CD4-positive, alpha-beta T cell treated with Interleukin-17A for 1 hour (primary cell): ENCODE measurements around the gene GH1.
"Not testable (repeated sequence)": the region's sequence is repeated elsewhere in the genome, so short reads cannot be mapped to it uniquely, and the experiment has no call there.

Experiments
- DNase-seq: peaks from one replicate; pipeline ENCODE4 v3.0.0-alpha.2; 2020

Gene GH1

GRCh38 chr17:63918789-63919305 lies at the start of gene GH1:
TSS of gene GH1 (minus strand) at chr17:63918839. CDS start at chr17:63918776, 63 bp downstream.
- not testable (repeated sequence) for DNase-seq

GRCh38 chr17:63967953-63968352 lies 49.3 kb upstream of the GH1 start:
- DNase-seq, result no peak

- DNase-seq, result peak; percentile 42
Observed at GRCh38 chr17:63966646-63967264, 48.1 kb upstream of the GH1 start.

DNA sequence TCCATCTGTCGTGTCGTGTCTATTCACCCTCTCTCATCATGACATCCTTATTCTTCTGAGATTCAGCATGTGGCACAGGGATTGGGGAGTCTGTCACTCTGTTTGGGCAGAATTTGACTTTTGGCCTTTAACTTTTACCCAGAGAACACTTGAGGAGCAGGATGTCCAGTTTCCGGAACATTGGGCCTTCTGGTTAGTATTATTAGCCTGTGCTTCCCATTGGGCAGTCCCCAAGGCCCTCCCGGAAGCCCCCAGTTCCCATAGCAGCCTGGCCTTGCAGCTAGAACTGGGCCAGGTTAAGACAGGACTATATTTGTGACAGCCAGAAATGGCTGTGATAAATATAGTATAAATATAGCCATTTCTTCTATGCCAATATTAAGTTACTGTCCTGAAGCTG lies 44.5 kb upstream of the GH1 start:
- DNase-seq, result no peak

GRCh38 chr17:63962298-63962744 lies 43.7 kb upstream of the GH1 start:
- DNase-seq, result no peak

DNA sequence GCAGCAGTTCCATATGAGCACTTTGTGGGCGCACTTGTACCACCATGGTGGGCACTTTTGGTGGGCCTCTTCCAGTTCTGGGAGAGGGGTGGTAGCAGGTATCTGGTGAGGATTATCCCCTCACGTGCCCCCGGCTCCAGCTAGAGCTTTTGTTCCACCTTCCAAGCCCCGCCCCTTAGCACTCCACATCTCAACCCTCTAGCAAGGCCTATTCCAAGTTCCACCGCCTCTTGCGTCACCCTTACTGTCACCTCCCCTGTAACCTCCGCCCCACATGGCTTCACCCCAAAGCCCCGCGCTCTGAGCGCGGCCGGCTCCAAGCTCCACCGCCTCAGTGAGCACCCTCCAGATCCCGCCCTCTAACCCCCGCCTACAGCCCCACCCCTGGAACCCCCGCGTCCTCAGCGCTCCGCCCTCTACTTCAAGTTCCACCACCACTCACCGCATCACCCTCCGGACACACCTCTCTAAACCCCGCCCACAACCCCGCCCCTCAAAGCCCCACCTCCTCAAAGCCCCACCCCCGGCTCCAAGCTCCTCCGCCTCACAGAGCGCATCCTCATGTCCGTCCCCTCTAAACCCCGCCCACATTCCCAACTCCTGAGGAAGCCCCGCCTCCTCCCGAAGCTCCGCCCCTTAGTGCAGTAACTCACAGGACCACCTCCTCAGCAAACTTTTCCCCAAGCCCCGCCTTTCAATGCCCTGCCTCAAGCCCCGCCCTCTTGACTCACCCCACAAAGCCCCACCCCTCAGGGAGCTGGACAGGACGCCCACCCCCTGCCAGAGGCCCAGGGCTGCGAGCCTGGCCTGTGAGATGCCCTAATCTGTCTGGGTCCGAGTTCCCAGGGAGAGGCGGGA lies 42.9 kb upstream of the GH1 start:
- DNase-seq, result peak; percentile 57

- DNase-seq, result no peak
Observed at GRCh38 chr17:63960430-63960829, 41.8 kb upstream of the GH1 start.

- DNase-seq, result no peak
Observed at GRCh38 chr17:63960006-63960405, 41.4 kb upstream of the GH1 start.

DNA sequence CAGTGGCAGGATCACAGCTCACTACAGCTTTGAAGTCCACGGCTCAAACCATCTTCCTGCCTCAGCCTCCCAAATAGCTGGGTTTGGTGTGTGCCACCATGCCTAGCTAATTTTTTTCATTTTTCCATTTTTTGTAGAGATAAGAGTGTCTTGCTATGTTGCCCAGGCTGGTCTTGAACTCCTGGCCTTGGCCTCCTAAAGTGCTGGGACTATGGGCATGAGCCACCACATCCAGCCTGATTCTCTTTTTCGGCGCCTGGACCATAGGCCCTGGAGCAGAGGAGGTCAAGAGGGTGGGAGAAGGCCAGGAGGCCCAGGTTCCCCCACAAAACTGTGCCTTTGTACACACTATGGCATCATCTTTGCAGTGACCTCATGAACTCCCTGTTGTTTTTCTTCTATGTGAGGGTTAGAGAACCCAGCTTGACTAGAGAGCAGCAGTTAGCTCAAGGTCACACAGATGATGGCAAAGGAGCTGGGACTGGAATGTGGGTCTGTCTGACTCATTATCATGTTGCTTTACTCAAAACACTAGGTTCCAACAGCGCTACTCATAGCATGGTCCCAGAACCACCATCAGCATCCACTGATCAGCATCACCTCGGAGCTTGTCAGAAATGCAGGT lies 37.8 kb upstream of the GH1 start:
- DNase-seq, result no peak

- no peak for DNase-seq
Observed at GRCh38 chr17:63955791-63956190, 37.2 kb upstream of the GH1 start.

GRCh38 chr17:63955232-63955631 lies 36.6 kb upstream of the GH1 start:
- no peak for DNase-seq

DNA sequence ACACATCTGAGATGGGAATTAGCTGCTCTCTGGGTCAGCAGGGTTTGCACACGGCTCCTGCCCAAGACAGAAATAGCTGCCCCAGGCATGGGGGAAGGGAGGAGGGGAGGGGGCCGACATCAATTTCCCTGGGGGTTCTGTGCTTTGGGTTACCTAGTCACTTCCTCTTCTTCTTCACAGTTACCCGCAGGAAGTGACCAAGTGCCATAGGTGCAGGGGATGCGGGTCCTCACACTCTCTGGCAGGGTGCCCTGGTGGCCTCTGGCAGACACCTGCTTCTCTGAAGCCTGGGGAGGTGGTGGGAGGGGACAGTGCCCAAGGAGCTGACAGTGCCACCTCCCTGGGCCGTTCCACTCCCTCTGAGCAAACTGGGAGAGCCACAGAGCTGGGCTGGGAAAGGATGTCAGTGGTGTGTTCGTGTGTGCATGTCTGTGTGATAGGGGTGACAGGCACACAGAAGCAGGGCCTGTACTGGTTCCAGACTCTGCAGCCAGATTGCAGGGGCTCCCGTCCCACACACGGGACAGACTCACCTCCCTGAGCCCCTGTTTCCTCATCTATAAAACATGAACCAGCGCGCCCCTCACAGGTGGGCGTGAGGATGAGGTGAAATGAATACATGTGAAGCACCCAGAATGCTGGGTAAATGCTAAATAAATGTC lies 35.9 kb upstream of the GH1 start:
- peak; percentile 49 for DNase-seq

DNA sequence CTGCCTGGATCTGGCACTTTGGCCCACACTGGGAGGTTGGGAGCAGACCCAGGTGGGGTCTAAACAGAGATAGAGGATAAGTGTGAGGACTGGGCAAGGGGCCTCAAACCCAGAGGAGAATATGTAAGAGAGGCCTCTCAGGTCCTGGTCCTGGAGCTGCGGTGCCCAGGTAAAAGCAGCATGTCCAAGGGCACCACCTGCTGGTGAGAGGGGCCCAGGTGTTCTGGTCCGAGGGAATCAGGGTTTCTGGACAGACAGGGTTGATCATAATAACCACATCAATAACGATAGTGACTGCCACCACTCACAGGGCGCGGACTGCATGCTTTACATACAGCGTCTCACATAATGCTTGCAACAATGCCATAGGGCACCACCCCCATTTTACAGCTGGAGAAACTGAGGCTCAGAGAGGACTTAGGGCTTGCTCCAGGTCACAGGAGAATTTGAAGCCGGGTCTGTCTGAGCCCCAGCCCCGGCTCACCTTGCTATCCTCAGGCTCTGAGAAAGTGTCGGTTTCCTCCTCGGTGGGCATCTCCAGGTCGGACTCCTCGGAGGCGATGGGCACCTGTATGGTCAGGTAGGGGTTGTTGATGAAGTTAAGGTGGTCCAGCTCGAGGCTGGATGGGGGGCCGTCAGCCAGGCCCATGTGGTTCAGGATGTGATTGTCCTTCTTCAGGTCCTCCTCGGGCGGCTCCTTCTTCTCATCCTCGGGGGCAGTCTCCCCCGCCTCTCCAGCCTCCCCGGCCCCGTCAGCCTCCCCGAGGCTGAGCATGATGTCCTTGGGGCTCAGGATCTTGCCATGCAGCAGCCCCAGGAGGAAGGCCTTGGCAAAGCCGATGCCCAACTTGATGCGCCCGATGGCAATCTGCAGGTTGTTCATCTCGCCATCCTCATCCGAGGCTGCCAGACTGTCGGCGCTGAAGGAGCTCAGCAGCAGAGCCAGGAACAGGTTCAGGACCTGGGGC lies 32.6 kb upstream of the GH1 start:
- peak; percentile 48 for DNase-seq

- DNase-seq, result no peak
Observed at GRCh38 chr17:63949576-63950250, 31.1 kb upstream of the GH1 start.

DNA sequence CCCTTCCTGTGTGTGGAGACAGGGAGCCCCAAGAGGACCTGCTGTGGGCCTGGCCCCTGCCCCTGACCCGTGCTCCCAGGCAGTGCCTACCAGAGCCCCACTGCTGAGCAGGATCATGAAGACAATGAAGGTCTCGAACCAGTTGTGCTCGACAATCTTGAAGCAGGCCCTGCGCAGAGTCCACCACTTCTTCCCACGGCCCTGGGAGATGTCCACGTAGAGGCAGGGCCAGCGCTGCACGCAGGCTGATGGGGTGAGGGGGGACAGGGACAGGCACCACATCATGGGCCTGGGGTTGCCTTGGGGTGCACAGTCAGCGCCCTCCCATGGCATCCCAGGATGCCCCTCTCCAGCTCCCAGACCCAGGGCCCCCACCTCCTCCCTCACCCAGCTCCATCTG lies 29.9 kb upstream of the GH1 start:
- no peak for DNase-seq

DNA sequence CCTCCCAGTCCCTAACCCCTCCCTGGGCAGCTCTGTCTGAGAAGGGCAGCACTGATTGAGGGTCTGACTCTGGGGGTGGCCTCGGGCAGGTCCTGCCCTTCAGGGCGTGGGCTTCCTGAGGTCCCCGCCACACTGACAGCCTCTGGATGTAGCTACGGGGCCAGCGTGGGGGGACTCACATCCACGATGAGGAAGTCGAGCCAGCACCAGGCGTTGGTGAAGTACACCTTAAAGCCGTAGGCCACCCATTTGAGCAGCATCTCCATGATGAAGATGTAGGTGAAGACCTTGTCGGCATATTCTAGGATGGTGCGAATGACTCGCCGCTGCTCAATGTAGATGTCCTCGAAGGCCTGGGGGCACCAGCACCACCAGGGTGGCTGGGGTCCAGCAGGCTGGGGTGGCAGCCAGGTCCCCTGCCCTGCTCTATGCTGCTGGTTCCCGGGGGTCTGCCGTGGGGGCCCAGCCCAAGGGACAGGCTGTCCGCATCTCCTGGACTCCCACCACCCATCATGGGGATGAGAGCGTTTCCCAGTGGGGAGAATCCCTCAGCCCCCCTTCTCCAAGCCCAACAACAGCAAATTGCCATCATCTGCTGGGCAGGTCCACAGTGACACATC lies 29.2 kb upstream of the GH1 start:
- DNase-seq, result no peak

GRCh38 chr17:63946440-63947363 lies 28.1 kb upstream of the GH1 start:
- DNase-seq, result peak; percentile 67

DNA sequence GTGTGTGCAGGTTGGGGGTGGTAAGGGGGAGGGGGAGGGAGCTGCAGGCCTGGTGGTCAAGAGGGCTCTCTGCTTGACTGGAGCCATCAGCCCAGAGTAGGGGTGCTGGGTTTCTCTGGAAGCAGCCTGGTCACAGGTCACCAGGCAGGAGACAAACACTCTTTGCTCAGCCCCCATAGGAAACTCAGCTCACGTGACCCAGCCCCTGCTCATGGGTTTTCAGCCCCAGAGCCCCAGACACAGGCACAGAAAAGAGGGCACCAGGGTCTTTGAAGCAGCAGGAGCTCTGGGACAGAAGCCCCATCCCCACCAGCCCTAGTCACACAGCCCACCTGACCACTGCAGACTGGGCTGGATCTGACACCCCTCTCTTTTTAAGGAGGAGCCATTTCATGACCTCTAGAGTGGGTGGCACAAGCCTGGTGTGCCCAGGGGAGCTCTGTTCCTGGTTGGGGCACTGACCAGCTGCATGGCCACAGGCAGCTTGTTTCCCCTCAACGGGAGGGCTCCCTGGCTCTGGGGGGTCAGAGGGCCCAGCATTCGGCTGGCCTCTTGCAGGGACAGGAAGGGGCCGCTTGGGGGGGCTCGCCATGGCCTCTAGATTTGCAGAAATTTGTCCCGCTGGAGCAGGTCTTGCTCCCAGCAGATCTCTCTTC lies 27.3 kb upstream of the GH1 start:
- DNase-seq, result no peak
